SW 1271 (cell line): Measurements from ENCODE around the gene CTDNEP1.

Experiments used
- DNase-seq, 2 experiments: peaks; one replicate each; lab custom pipeline; 2025; lab: John Stamatoyannopoulos, UW

Gene CTDNEP1

GRCh38 chr17:7215136-7215638 is 36.3 kb downstream of the CTDNEP1 start:
- DNase-seq: peak in 1 of 2 experiments; percentile 54

- DNase-seq: peak; percentile 87 to 95
Measured at GRCh38 chr17:7214300-7215135, 37.0 kb downstream of the CTDNEP1 start.

- peak; percentile 75 to 90 for DNase-seq
Measured at GRCh38 chr17:7213895-7214299, 37.6 kb downstream of the CTDNEP1 start.

GRCh38 chr17:7211491-7212273 is 39.9 kb downstream of the CTDNEP1 start:
- no peak for DNase-seq

- DNase-seq: no peak
Measured at GRCh38 chr17:7208754-7209460, 42.6 kb downstream of the CTDNEP1 start.

GRCh38 chr17:7208027-7208571 is 43.4 kb downstream of the CTDNEP1 start:
- DNase-seq: no peak

GRCh38 chr17:7207120-7208001 is 44.2 kb downstream of the CTDNEP1 start:
- DNase-seq: no peak

GRCh38 chr17:7205561-7205960 is 46.0 kb downstream of the CTDNEP1 start:
- no peak for DNase-seq

- no peak for DNase-seq
Measured at GRCh38 chr17:7204828-7205461, 46.6 kb downstream of the CTDNEP1 start.

- no peak for DNase-seq
Measured at GRCh38 chr17:7204336-7204735, 47.2 kb downstream of the CTDNEP1 start.

GRCh38 chr17:7203391-7203790 is 48.1 kb downstream of the CTDNEP1 start:
- no peak for DNase-seq

GRCh38 chr17:7196651-7197401 is 54.7 kb downstream of the CTDNEP1 start:
- DNase-seq: no peak

- DNase-seq: no peak
Measured at GRCh38 chr17:7195971-7196370, 55.6 kb downstream of the CTDNEP1 start.
